WTC11 (cell line): Measurements from ENCODE around the gene DDX4.

Source experiments
- CREB1 ChIP-seq: sonication (generic); formaldehyde crosslinking; IDR thresholded peaks from 2 replicates; pipeline ENCODE4 v1.8.0; 2023; ENCODE audit warnings: mild to moderate bottlenecking, missing genetic modification reagents
- CTCF ChIP-seq: fragments of 200-600 bp; IDR thresholded peaks from 2 replicates; pipeline ENCODE4 v1.8.0; 2022; ENCODE audit warnings: antibody characterized with exemption
- SMAD3 ChIP-seq: sonication (generic); formaldehyde crosslinking; IDR thresholded peaks from 2 replicates; pipeline ENCODE4 v1.8.0; 2022; ENCODE audit warnings: missing genetic modification reagents, mild to moderate bottlenecking, borderline replicate concordance
- ZNF219 ChIP-seq: sonication (generic); formaldehyde crosslinking; IDR thresholded peaks from 2 replicates; pipeline ENCODE4 v1.8.0; 2023; ENCODE audit warnings: missing genetic modification reagents, mild to moderate bottlenecking, borderline replicate concordance
- TF ChIP-seq, protein P1 (sequence below): sonication (generic); formaldehyde crosslinking; IDR thresholded peaks from 2 replicates; pipeline ENCODE4 v1.8.0; 2022; ENCODE audit warnings: mild to moderate bottlenecking, missing genetic modification reagents
- TF ChIP-seq, protein P2 (sequence below): sonication (generic); formaldehyde crosslinking; IDR thresholded peaks from 2 replicates; pipeline ENCODE4 v1.8.1; 2023; ENCODE audit warnings: mild to moderate bottlenecking, missing genetic modification reagents, moderate library complexity
- TF ChIP-seq, protein P3 (sequence below): sonication (generic); formaldehyde crosslinking; IDR thresholded peaks from 2 replicates; pipeline ENCODE4 v1.8.0; 2022; ENCODE audit warnings: mild to moderate bottlenecking, missing genetic modification reagents
- TF ChIP-seq, protein P4 (sequence below): sonication (generic); formaldehyde crosslinking; IDR thresholded peaks from 2 replicates; pipeline ENCODE4 v1.8.1; 2022; ENCODE audit warnings: mild to moderate bottlenecking, missing genetic modification reagents, moderate library complexity, borderline replicate concordance
- TF ChIP-seq, protein P5 (sequence below): sonication (generic); formaldehyde crosslinking; IDR thresholded peaks from 2 replicates; pipeline ENCODE4 v1.8.1; 2022; ENCODE audit warnings: low read depth, missing genetic modification reagents, borderline replicate concordance

- TF ChIP-seq, protein P1, sequence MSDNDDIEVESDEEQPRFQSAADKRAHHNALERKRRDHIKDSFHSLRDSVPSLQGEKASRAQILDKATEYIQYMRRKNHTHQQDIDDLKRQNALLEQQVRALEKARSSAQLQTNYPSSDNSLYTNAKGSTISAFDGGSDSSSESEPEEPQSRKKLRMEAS (CRISPR knock-in tag) = no peak
- TF ChIP-seq, protein P2, sequence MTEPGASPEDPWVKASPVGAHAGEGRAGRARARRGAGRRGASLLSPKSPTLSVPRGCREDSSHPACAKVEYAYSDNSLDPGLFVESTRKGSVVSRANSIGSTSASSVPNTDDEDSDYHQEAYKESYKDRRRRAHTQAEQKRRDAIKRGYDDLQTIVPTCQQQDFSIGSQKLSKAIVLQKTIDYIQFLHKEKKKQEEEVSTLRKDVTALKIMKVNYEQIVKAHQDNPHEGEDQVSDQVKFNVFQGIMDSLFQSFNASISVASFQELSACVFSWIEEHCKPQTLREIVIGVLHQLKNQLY = no peak
- TF ChIP-seq CTCF (no peak), SMAD3 (CRISPR knock-in tag) (no peak), ZNF219 (CRISPR knock-in tag) (no peak), CREB1 (no peak)
- TF ChIP-seq, protein P3, sequence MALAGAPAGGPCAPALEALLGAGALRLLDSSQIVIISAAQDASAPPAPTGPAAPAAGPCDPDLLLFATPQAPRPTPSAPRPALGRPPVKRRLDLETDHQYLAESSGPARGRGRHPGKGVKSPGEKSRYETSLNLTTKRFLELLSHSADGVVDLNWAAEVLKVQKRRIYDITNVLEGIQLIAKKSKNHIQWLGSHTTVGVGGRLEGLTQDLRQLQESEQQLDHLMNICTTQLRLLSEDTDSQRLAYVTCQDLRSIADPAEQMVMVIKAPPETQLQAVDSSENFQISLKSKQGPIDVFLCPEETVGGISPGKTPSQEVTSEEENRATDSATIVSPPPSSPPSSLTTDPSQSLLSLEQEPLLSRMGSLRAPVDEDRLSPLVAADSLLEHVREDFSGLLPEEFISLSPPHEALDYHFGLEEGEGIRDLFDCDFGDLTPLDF = no peak
- TF ChIP-seq, protein P4, sequence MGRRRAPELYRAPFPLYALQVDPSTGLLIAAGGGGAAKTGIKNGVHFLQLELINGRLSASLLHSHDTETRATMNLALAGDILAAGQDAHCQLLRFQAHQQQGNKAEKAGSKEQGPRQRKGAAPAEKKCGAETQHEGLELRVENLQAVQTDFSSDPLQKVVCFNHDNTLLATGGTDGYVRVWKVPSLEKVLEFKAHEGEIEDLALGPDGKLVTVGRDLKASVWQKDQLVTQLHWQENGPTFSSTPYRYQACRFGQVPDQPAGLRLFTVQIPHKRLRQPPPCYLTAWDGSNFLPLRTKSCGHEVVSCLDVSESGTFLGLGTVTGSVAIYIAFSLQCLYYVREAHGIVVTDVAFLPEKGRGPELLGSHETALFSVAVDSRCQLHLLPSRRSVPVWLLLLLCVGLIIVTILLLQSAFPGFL (CRISPR knock-in tag) = no peak
- TF ChIP-seq, protein P5, sequence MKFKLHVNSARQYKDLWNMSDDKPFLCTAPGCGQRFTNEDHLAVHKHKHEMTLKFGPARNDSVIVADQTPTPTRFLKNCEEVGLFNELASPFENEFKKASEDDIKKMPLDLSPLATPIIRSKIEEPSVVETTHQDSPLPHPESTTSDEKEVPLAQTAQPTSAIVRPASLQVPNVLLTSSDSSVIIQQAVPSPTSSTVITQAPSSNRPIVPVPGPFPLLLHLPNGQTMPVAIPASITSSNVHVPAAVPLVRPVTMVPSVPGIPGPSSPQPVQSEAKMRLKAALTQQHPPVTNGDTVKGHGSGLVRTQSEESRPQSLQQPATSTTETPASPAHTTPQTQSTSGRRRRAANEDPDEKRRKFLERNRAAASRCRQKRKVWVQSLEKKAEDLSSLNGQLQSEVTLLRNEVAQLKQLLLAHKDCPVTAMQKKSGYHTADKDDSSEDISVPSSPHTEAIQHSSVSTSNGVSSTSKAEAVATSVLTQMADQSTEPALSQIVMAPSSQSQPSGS (CRISPR knock-in tag) = no peak
These were observed 24.0 kb upstream of the DDX4 start for GRCh38 chr5:55713871-55714270.
